IMR-90 (cell line): ENCODE results near the gene MACO1. TPM values are rescaled to one million over a fixed set of nuclear protein-coding genes. Genes with fewer than 3 reads are reported as not detected.

ENCODE experiments used
- ATAC-seq: fragments of 200-7000 bp; cut with Tn5 transposase; 2 replicates; pipeline ENCODE4 v1.9.1; 2020; ENCODE audit warnings: low read depth, mild to moderate bottlenecking, moderate library complexity
- BruUV-seq: library from RNA; stranded (reverse); fragments of 400-500 nt; replicated peaks from 2 replicates; lab custom pipeline; 2021; lab: Mats Ljungman, UMichigan
- CTCF ChIA-PET: fragments of 300-600 bp; formaldehyde crosslinking; extraction: SDS; loops from one replicate; lab custom pipeline; 2021; ENCODE audit warnings: antibody characterized with exemption; lab: Yijun Ruan, JAX
- POLR2A ChIA-PET: fragments of 300-600 bp; sonication (Branson Sonifier 250); formaldehyde crosslinking; loops from one replicate; lab custom pipeline; 2022; ENCODE audit warnings: antibody characterized with exemption; ENCODE audit not compliant: unreplicated experiment; lab: Charles Lee
- DNase-seq: peaks from one replicate; pipeline ENCODE4 v3.0.0; 2013
- H2AFZ ChIP-seq: replicated peaks from 2 replicates; pipeline ENCODE3; 2013; ENCODE audit warnings: low read length, mild to moderate bottlenecking; ENCODE audit not compliant: poor library complexity
- H2AK5ac ChIP-seq: 2 replicates; pipeline ENCODE4 v1.6.1; 2013; ENCODE audit warnings: low read depth, low read length, inconsistent platforms
- H2AK9ac ChIP-seq: replicated peaks from 2 replicates; pipeline ENCODE3; 2013; ENCODE audit warnings: mild to moderate bottlenecking, low read depth, low read length, moderate library complexity; ENCODE audit not compliant: poor library complexity
- H2BK120ac ChIP-seq: 2 replicates; pipeline ENCODE4 v1.6.1; 2013; ENCODE audit warnings: low read depth, low read length, inconsistent platforms
- H2BK15ac ChIP-seq: 3 replicates; pipeline ENCODE4 v1.6.1; 2013; ENCODE audit warnings: low read depth, low read length, inconsistent platforms
- H2BK20ac ChIP-seq: 2 replicates; pipeline ENCODE4 v1.6.1; 2013; ENCODE audit warnings: low read depth, mild to moderate bottlenecking, inconsistent platforms, low read length, moderate library complexity
- H2BK5ac ChIP-seq: 2 replicates; pipeline ENCODE4 v1.6.1; 2013; ENCODE audit warnings: mild to moderate bottlenecking, low read depth, low read length, inconsistent platforms; ENCODE audit not compliant: poor library complexity, severe bottlenecking
- H3K14ac ChIP-seq: replicated peaks from 2 replicates; pipeline ENCODE4 v1.6.1; 2013; ENCODE audit warnings: low read depth, low read length, inconsistent platforms
- H3K18ac ChIP-seq: 2 replicates; pipeline ENCODE4 v1.6.1; 2013; ENCODE audit warnings: low read depth, low read length, control low read depth
- H3K23ac ChIP-seq: 2 replicates; pipeline ENCODE4 v1.6.1; 2013; ENCODE audit warnings: low read depth, low read length, inconsistent platforms
- H3K27ac ChIP-seq: 2 replicates; pipeline ENCODE4 v1.5.1; 2013; ENCODE audit warnings: mild to moderate bottlenecking, control low read depth, low read length; ENCODE audit not compliant: insufficient read depth
- H3K27me3 ChIP-seq: 2 replicates; pipeline ENCODE4 v1.6.1; 2013; ENCODE audit warnings: low read length; ENCODE audit not compliant: control insufficient read depth, insufficient read depth
- H3K36me3 ChIP-seq: 2 replicates; pipeline ENCODE4 v1.6.1; 2013; ENCODE audit warnings: low read length, mixed read lengths; ENCODE audit not compliant: control insufficient read depth, insufficient read depth
- H3K4ac ChIP-seq: 2 replicates; pipeline ENCODE4 v1.6.1; 2013; ENCODE audit warnings: low read depth, low read length, inconsistent platforms
- H3K4me1 ChIP-seq: 2 replicates; pipeline ENCODE4 v1.6.1; 2013; ENCODE audit warnings: low read length, mixed read lengths; ENCODE audit not compliant: control insufficient read depth, insufficient read depth
- H3K4me2 ChIP-seq: 2 replicates; pipeline ENCODE4 v1.6.1; 2013; ENCODE audit warnings: low read depth, mild to moderate bottlenecking, control low read depth, low read length, moderate library complexity
- H3K4me3 ChIP-seq: 2 replicates; pipeline ENCODE4 v1.5.1; 2013; ENCODE audit warnings: low read depth, mild to moderate bottlenecking, control low read depth, low read length, moderate library complexity; ENCODE audit not compliant: insufficient read depth
- H3K56ac ChIP-seq: 2 replicates; pipeline ENCODE4 v1.6.1; 2013; ENCODE audit warnings: low read length, inconsistent platforms; ENCODE audit not compliant: insufficient read depth; ENCODE audit errors: extremely low read depth
- H3K79me1 ChIP-seq, 2 experiments: 2 replicates each; pipeline ENCODE4 v1.6.1; 2013; ENCODE audit warnings: low read length in 2 of 2, inconsistent platforms in 1 of 2, low read depth in 1 of 2
- H3K9ac ChIP-seq: 2 replicates; pipeline ENCODE4 v1.6.1; 2013; ENCODE audit warnings: low read depth, low read length, control low read depth
- H3K9me1 ChIP-seq: 2 replicates; pipeline ENCODE4 v1.6.1; 2013; ENCODE audit warnings: low read length, inconsistent platforms; ENCODE audit not compliant: insufficient read depth
- H3K9me3 ChIP-seq: 2 replicates; pipeline ENCODE4 v1.6.1; 2013; ENCODE audit warnings: low read length; ENCODE audit not compliant: control insufficient read depth, insufficient read depth
- H4K20me1 ChIP-seq: 2 replicates; pipeline ENCODE4 v1.6.1; 2013; ENCODE audit warnings: low read length, inconsistent platforms; ENCODE audit not compliant: insufficient read depth
- H4K5ac ChIP-seq: 2 replicates; pipeline ENCODE4 v1.6.1; 2013; ENCODE audit warnings: mild to moderate bottlenecking, low read depth, low read length, control low read depth
- H4K8ac ChIP-seq, 2 experiments: 2 replicates each; pipeline ENCODE4 v1.6.1; 2013; ENCODE audit warnings: low read depth in 2 of 2, low read length in 2 of 2, control low read depth in 1 of 2, inconsistent platforms in 1 of 2
- H4K91ac ChIP-seq: 2 replicates; pipeline ENCODE4 v1.6.1; 2013; ENCODE audit warnings: low read depth, low read length, inconsistent platforms; ENCODE audit not compliant: insufficient read depth
- RFX5 ChIP-seq: IDR thresholded peaks from 2 replicates; pipeline ENCODE4 v1.8.0; 2012; ENCODE audit warnings: low read depth, mild to moderate bottlenecking, low read length, moderate library complexity
- SMC3 ChIP-seq: fragments of 150-350 bp; IDR thresholded peaks from 2 replicates; pipeline ENCODE4 v1.6.1; 2016; ENCODE audit warnings: low read depth, mild to moderate bottlenecking, antibody characterized with exemption, low read length, moderate library complexity
- WGBS, 2 experiments: methylation state at CpG; one replicate each; pipeline versions ENCODE4 v1.1.5 to v1.1.7; 2013; ENCODE audit warnings: missing lambda C conversion rate in 2 of 2; ENCODE audit not compliant: insufficient read length in 1 of 2; ENCODE audit errors: extremely low coverage in 2 of 2; 5-methylcytosine and 5-hydroxymethylcytosine counted together
- dilution Hi-C: fragments of 300-500 bp; cut with HindIII; formaldehyde crosslinking; loops from one replicate; pipeline ENCODE4 v1.14.3; 2018; ENCODE audit warnings: low sequenced_read_pairs; ENCODE audit not compliant: unreplicated experiment
- in situ Hi-C: fragments of 300-500 bp; cut with MboI; formaldehyde crosslinking; loops from 3 replicates; pipeline ENCODE4 v1.14.3; 2019; ENCODE audit warnings: low sequenced_read_pairs, inconsistent platforms, mixed read lengths
- intact Hi-C: fragments of 100-400 bp; cut with micrococcal nuclease; formaldehyde crosslinking; loops from 2 replicates; pipeline ENCODE4 v1.10.0; 2022
- polyA plus RNA-seq, 3 experiments: library from polyadenylated mRNA; depleted of rRNA; stranded (reverse); fragments of >200 nt; gene quantifications; 2 replicates each; pipeline ENCODE4 v1.2.3, GENCODE V29; 2012; ENCODE audit warnings: low replicate concordance in 1 of 3
- total RNA-seq: library from RNA; depleted of rRNA; stranded (reverse); fragments of >200 nt; gene quantifications from 2 replicates; pipeline ENCODE4 v1.2.3, GENCODE V29; 2012
- TF ChIP-seq, protein P1 (sequence below): conservative IDR thresholded peaks from 2 replicates; pipeline ENCODE4 v1.5.1; 2012; ENCODE audit warnings: mild to moderate bottlenecking, low read depth, low read length, improper control_type of control experiment

Gene MACO1
- total and polyA plus RNA-seq, 2 of the 4 experiments (the other 2 are of a cell fraction) = 6.8 to 12.7 TPM

DNA sequence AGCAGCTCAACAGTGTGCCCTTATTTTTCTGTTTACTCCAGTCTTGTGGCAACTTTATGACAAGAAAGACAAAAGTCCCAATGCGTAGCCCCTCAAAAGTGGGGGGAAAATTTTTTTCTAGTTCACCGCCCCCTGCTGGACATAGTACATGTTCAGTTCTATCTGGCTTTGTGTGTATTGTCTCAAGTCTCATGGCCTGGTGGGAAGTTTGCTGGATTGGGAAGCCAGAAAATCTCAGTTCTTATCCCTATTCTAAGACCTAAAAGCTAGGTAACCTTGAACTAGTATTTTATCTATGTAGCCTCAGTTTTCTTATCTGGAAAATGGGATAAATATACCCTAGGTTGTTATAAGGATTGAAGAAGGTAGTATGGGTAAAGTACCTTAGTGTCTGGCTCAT lies 56.9 kb downstream of the MACO1 start:
- ChIA-PET POLR2A (no interaction called here), CTCF (interaction anchor here (0.6 to 2.8 kb wide), 3 partner anchors 12 to 319 kb away, joined by 3 to 8 read pairs (median 4); no protein-coding TSS in a partner anchor)
- Histone ChIP-seq H2BK120ac (no peak overlapping the region), H2AK9ac (no peak overlapping the region), H4K5ac (no peak overlapping the region), H3K4me1 (no peaks in the 10 kb centered on the region), H3K56ac (no peak overlapping the region), H3K9ac (no peak overlapping the region), H3K9me3 (no peaks in the 10 kb centered on the region), H3K27me3 (no peaks in the 10 kb centered on the region), H3K9me1 (peaks cover 4% of the 10 kb centered on the region; the same call in 1 of the 2 replicates), H3K4me2 (no peak overlapping the region), H2BK20ac (no peak overlapping the region), H2BK15ac (no peak overlapping the region), H2BK5ac (no peak overlapping the region), H2AFZ (no peak overlapping the region), H3K27ac (no peak overlapping the region), H3K4me3 (no peak overlapping the region), H3K18ac (no peak overlapping the region), H4K8ac (no peak overlapping the region), H3K36me3 (peaks cover 24% of the 10 kb centered on the region), H3K4ac (no peak overlapping the region), H2AK5ac (no peak overlapping the region), H3K23ac (no peak overlapping the region), H4K91ac (no peak overlapping the region), H3K14ac (no peak overlapping the region), H3K79me1 (peaks cover 14 to 21% of the 10 kb centered on the region in 2 experiments), H4K20me1 (no peaks in the 10 kb centered on the region)
- WGBS, 2 experiments = no CpG with 5 or more reads among the region's 2 CpGs
- intact Hi-C loops (loop anchor here (10.0 kb wide), 1 partner anchor 53 kb away; the partner anchor contains the start of gene MACO1), dilution Hi-C loops (no loop called here), in situ Hi-C loops (no loop called here)
- ATAC-seq (no peak), DNase-seq (no peak)
- TF ChIP-seq, protein P1, sequence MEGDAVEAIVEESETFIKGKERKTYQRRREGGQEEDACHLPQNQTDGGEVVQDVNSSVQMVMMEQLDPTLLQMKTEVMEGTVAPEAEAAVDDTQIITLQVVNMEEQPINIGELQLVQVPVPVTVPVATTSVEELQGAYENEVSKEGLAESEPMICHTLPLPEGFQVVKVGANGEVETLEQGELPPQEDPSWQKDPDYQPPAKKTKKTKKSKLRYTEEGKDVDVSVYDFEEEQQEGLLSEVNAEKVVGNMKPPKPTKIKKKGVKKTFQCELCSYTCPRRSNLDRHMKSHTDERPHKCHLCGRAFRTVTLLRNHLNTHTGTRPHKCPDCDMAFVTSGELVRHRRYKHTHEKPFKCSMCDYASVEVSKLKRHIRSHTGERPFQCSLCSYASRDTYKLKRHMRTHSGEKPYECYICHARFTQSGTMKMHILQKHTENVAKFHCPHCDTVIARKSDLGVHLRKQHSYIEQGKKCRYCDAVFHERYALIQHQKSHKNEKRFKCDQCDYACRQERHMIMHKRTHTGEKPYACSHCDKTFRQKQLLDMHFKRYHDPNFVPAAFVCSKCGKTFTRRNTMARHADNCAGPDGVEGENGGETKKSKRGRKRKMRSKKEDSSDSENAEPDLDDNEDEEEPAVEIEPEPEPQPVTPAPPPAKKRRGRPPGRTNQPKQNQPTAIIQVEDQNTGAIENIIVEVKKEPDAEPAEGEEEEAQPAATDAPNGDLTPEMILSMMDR = 0 out of 2 replicates have a peak, but pooled peaks have one; percentile 19
- TF ChIP-seq RFX5 = no peak
- 0 out of 2 replicates have a peak, but pooled peaks have one; percentile 9 for TF ChIP-seq SMC3
- no TSS peak for BruUV-seq
